ENCODE data around the gene RTN4RL1.
"Not testable (repeated sequence)": the region's sequence is repeated elsewhere in the genome, so short reads cannot be mapped to it uniquely, and the experiment has no call there.

RTN4RL1 gene

GRCh38 chr17:2015314-2015713 lies 9.8 kb downstream of the RTN4RL1 start:
- no peak overlapping the region for H3K4me3 ChIP-seq (ENCODE audit: low read length)
- DNase-seq (ENCODE audit: low read depth): no peak
- no peak for TF ChIP-seq CTCF (conservative IDR thresholded peaks at IDR 0.05; ENCODE audit: low read depth, low read length)

DNA sequence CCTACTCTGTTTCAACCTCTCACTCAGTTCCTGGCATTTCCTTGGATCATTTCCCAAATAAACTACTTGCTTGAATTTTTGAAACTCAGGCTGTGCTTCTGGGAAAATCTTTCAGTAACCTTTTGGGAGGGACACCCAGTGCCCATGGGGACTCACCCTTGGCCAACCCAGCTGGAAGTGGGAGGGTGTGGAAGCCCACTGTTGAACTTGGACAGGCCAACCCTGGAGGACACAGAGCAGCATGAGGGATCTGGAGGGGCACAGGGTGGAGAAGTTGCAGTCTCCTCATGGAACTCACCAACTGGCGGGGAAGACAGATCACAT lies 11.2 kb downstream of the RTN4RL1 start:
- DNase-seq (ENCODE audit: low read depth): no peak
- no peak overlapping the region for H3K4me3 ChIP-seq (ENCODE audit: low read length)
- TF ChIP-seq CTCF (conservative IDR thresholded peaks at IDR 0.05; ENCODE audit: low read depth, low read length): no peak

DNA sequence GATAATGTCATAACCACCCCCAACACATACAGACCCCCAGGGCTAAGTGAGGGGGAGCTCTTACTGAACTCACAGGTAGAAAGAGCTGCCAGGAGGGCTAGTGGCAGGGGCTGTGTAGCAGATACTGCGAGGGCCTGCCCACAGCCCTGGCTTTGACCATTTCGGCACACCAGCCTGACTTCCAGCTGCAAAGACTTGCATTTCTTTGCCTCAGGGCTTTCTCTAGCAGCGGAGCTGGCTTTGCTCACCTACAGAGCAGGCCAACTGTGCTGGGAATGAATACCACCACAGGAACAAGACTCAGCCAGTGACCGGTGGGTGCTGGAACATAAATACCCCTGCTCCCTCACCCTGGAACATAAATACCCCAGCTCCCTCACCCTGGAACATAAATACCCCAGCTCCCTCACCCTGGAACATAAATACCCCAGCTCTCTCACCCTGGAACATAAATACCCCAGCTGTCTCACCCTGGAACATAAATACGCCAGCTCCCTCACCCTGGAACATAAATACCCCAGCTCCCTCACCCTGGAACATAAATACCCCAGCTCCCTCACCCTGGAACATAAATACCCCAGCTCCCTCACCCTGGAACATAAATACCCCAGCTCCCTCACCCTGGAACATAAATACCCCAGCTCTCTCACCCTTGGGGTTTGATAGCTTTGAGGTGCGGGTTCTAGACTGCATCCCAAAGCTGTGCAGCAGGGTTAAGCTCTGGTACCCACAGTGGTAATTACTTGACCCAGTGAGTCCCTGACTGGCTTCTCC lies 11.7 kb downstream of the RTN4RL1 start:
- not testable (repeated sequence) for DNase-seq (ENCODE audit: low read depth)

GRCh38 chr17:2012499-2012898 lies 12.6 kb downstream of the RTN4RL1 start:
- TF ChIP-seq CTCF (conservative IDR thresholded peaks at IDR 0.05; ENCODE audit: low read depth, low read length): no peak
- DNase-seq (ENCODE audit: low read depth): no peak
- no peak overlapping the region for H3K4me3 ChIP-seq (ENCODE audit: low read length)

More for the DNA sequence above, 11.7 kb downstream of the RTN4RL1 start:
- not testable (repeated sequence) for H3K4me3 ChIP-seq (ENCODE audit: low read length)

DNA sequence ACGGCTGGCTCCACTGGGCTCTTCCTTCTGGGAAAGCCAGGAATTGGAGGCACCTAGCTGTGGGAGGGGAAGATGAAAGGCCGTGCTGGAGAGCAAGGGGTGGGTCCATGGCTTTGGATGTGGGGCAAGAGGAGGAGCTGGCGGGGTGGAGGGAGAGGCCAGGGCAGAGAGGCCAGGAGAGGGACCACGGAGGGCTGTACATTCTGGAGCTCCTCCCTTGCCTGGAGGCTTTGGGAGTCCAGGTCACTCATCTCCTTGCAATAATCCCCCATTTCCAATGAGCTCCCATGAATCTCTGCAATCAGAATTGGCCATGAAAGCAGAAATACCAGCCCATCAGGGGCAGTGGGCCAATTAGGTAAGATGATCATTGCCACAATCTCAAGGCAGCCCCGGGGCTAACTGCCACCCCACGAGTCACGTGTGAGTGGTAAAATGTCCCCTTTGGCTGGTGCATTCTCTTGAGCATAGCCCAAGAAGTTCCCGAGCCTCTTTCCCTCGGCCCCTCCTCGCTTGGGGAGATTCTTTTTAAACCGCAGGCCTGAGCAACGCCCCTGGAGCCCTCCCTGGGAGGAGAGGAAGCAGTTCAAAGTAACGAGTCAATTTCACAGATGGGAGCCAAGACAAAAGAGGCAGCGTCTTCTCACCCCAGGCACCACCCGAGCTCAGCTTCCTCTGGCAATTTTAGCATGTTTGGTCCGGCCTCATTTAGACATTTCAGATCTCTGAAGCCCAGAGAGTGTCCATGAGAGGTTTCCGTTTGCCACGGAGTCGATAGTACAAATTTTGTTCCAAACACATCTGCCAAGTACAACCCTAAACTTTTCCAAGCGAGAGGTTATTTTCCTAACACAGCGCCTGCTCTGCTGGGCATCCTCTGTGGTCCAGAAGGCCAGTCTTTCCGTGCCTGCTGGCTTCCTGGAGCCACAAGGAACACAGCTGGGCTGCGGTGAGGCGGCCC lies 13.4 kb downstream of the RTN4RL1 start:
- no peak for DNase-seq (ENCODE audit: low read depth)
- no peak for TF ChIP-seq CTCF (conservative IDR thresholded peaks at IDR 0.05; ENCODE audit: low read depth, low read length)
- no peak overlapping the region for H3K4me3 ChIP-seq (ENCODE audit: low read length)

- no peak for TF ChIP-seq CTCF (conservative IDR thresholded peaks at IDR 0.05; ENCODE audit: low read depth, low read length)
- DNase-seq (ENCODE audit: low read depth): no peak
Observed at GRCh38 chr17:2009737-2010136, 15.4 kb downstream of the RTN4RL1 start.

DNA sequence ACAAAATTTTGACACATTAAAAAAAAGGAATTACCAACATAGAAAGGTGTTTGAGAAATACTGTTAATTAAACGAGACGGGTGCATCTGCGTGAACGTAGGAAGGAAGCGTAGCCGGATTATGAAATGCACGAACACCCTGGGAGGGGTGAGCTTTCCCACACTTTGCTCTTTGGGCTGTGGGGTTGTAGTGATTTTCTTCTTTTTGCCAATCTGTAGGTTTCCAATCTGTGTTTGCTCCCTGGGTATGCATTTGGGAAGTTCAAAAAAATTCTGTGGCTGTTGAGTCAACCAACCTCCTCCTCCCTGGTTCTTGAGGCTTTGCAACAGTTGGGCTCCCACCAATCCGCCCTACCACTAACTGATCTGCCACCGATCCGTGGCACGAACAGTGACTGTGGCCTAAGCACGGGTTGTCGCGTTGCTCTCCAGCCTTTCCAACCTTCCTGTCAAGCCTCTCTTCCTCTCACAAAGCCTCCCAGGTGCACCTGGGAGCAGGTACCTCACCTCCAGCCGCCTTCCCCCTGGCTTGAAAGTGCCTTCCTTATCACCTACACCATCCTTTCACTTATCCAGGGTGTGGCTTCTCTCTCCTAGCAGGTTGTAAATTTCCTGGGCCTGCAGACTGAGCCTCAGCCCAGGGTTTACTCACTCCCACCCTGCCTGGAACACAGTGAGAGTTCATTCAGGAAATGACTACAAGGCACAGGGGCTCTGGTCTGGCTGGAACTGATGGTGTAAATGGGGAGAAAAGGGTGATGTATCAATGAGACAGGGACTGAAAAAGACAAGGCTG lies 16.6 kb downstream of the RTN4RL1 start:
- DNase-seq (ENCODE audit: low read depth): no peak
- no peak overlapping the region for H3K4me3 ChIP-seq (ENCODE audit: low read length)
- no peak for TF ChIP-seq CTCF (conservative IDR thresholded peaks at IDR 0.05; ENCODE audit: low read depth, low read length)

More at GRCh38 chr17:2009737-2010136, 15.4 kb downstream of the RTN4RL1 start:
- no peak overlapping the region for H3K4me3 ChIP-seq (ENCODE audit: low read length)

Data from retinal pigment epithelial cell (primary cell).